Astrocyte (in vitro differentiated cells and primary cell): ENCODE results near the gene ZNF784. TPM values are rescaled to one million over a fixed set of nuclear protein-coding genes. Genes with fewer than 3 reads are reported as not detected.

Experiments used
- DNase-seq: peaks from one replicate; pipeline ENCODE4 v3.0.0-alpha.2; 2010; ENCODE audit warnings: low read depth
- FAIRE-seq: peaks from 2 replicates; lab custom pipeline; 2011; peaks lifted over from hg19 to GRCh38; lab: Jason Lieb, UNC
- H2AFZ ChIP-seq: 2 replicates; pipeline ENCODE4 v1.6.0; 2012; ENCODE audit warnings: low read depth, low read length, inconsistent platforms
- H3K27ac ChIP-seq: 2 replicates; pipeline ENCODE4 v1.5.1; 2011; ENCODE audit warnings: low read depth, low read length, inconsistent platforms
- H3K27me3 ChIP-seq: 2 replicates; pipeline ENCODE4 v1.6.0; 2011; ENCODE audit warnings: low read length, inconsistent platforms; ENCODE audit not compliant: insufficient read depth
- H3K36me3 ChIP-seq: 2 replicates; pipeline ENCODE4 v1.5.1; 2011; ENCODE audit warnings: low read length, inconsistent platforms; ENCODE audit not compliant: insufficient read depth
- H3K4me1 ChIP-seq: 2 replicates; pipeline ENCODE4 v1.5.1; 2011; ENCODE audit warnings: low read length, inconsistent platforms; ENCODE audit not compliant: insufficient read depth
- H3K4me2 ChIP-seq: 2 replicates; pipeline ENCODE4 v1.6.0; 2012; ENCODE audit warnings: low read length, inconsistent platforms
- H3K4me3 ChIP-seq: 2 replicates; pipeline ENCODE4 v1.5.1; 2011; ENCODE audit warnings: low read depth, mild to moderate bottlenecking, low read length, inconsistent platforms; ENCODE audit not compliant: insufficient read depth
- H3K79me2 ChIP-seq: 2 replicates; pipeline ENCODE4 v1.6.0; 2012; ENCODE audit warnings: mild to moderate bottlenecking, low read length, inconsistent platforms; ENCODE audit not compliant: insufficient read depth
- H3K9ac ChIP-seq: 2 replicates; pipeline ENCODE4 v1.6.0; 2012; ENCODE audit warnings: mild to moderate bottlenecking, low read length, inconsistent platforms
- H3K9me3 ChIP-seq: 2 replicates; pipeline ENCODE4 v1.5.1; 2012; ENCODE audit warnings: low read depth, mild to moderate bottlenecking, low read length, inconsistent platforms; ENCODE audit not compliant: insufficient read depth
- H4K20me1 ChIP-seq: 2 replicates; pipeline ENCODE4 v1.6.0; 2012; ENCODE audit warnings: low read length, inconsistent platforms; ENCODE audit not compliant: insufficient read depth
- H3K27ac Mint-ChIP-seq: one replicate; pipeline ENCODE4 v1.8.0; 2021; ENCODE audit warnings: mild to moderate bottlenecking, mixed read lengths; ENCODE audit not compliant: unreplicated experiment
- H3K27me3 Mint-ChIP-seq: one replicate; pipeline ENCODE4 v1.8.0; 2021; ENCODE audit warnings: low read depth, mixed read lengths; ENCODE audit not compliant: unreplicated experiment
- H3K36me3 Mint-ChIP-seq: one replicate; pipeline ENCODE4 v1.8.0; 2021; ENCODE audit warnings: low read depth, mixed read lengths; ENCODE audit not compliant: unreplicated experiment
- H3K4me1 Mint-ChIP-seq: one replicate; pipeline ENCODE4 v1.8.0; 2021; ENCODE audit warnings: low read depth, mixed read lengths; ENCODE audit not compliant: unreplicated experiment
- H3K4me3 Mint-ChIP-seq: one replicate; pipeline ENCODE4 v1.8.0; 2021; ENCODE audit warnings: mild to moderate bottlenecking, moderate library complexity, mixed read lengths; ENCODE audit not compliant: unreplicated experiment
- H3K9me3 Mint-ChIP-seq: one replicate; pipeline ENCODE4 v1.8.0; 2021; ENCODE audit warnings: mild to moderate bottlenecking, mixed read lengths; ENCODE audit not compliant: unreplicated experiment
- EZH2 ChIP-seq: IDR thresholded peaks from 2 replicates; pipeline ENCODE4 v1.6.1; 2012; ENCODE audit warnings: mild to moderate bottlenecking, low read length, inconsistent platforms; ENCODE audit not compliant: insufficient read depth
- total RNA-seq: library from RNA; stranded (reverse); gene quantifications from 2 replicates; pipeline ENCODE4 v1.2.1, GENCODE V29; 2021
- TF ChIP-seq, protein P1 (sequence below): IDR thresholded peaks from 2 replicates; pipeline ENCODE4 v1.5.1; 2011; ENCODE audit warnings: low read depth, mild to moderate bottlenecking, inconsistent platforms, low read length, moderate library complexity; ENCODE audit not compliant: insufficient read depth

Gene ZNF784
- total RNA-seq, 1 donor from 2014 or later: 5.3 TPM

GRCh38 chr19:55650602-55651230 is 26.4 kb upstream of the ZNF784 start:
- no peaks in the 10 kb centered on the region for H3K36me3 ChIP-seq
- Mint-ChIP-seq H3K4me3 (peak overlapping the region; percentile 35), H3K9me3 (no peaks in the 10 kb centered on the region), H3K27ac (peak overlapping the region; percentile 58), H3K27me3 (no peaks in the 10 kb centered on the region), H3K4me1 (peaks cover 3% of the 10 kb centered on the region), H3K36me3 (peaks cover 18% of the 10 kb centered on the region)
- no peak overlapping the region for H3K9ac ChIP-seq
- no peak overlapping the region for H3K4me3 ChIP-seq
- no peaks in the 10 kb centered on the region for H3K27me3 ChIP-seq
- H3K4me2 ChIP-seq: no peak overlapping the region
- no peak for FAIRE-seq
- TF ChIP-seq, protein P1, sequence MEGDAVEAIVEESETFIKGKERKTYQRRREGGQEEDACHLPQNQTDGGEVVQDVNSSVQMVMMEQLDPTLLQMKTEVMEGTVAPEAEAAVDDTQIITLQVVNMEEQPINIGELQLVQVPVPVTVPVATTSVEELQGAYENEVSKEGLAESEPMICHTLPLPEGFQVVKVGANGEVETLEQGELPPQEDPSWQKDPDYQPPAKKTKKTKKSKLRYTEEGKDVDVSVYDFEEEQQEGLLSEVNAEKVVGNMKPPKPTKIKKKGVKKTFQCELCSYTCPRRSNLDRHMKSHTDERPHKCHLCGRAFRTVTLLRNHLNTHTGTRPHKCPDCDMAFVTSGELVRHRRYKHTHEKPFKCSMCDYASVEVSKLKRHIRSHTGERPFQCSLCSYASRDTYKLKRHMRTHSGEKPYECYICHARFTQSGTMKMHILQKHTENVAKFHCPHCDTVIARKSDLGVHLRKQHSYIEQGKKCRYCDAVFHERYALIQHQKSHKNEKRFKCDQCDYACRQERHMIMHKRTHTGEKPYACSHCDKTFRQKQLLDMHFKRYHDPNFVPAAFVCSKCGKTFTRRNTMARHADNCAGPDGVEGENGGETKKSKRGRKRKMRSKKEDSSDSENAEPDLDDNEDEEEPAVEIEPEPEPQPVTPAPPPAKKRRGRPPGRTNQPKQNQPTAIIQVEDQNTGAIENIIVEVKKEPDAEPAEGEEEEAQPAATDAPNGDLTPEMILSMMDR: no peak
- no peak for TF ChIP-seq EZH2
- no peak for DNase-seq
- H3K9me3 ChIP-seq: no peaks in the 10 kb centered on the region
- no peak overlapping the region for H2AFZ ChIP-seq
- peaks cover 14% of the 10 kb centered on the region for H3K4me1 ChIP-seq
- no peak overlapping the region for H3K27ac ChIP-seq
- H3K79me2 ChIP-seq: peaks cover 22% of the 10 kb centered on the region
- H4K20me1 ChIP-seq: peaks cover 10% of the 10 kb centered on the region

DNA sequence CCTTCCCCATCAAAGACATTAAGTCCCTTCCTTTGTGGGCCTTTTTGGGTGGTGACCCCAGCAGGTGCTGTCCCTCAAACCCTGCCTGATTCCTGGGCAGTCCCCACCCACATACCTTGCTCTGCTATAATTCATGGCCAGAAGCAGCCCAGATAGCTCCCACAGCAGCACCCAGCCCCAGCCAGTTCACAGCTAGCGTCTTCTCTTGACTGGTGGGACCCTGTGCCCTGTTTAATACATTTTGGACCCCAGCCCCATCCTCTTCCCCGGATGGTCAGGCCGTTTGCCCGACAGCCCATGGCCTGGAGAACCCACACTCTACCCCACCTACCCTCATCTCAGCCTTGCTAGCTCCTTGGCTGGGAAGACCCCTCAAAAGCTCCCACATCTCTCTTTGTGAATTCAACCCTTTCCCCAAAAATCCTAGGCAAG is 25.8 kb upstream of the ZNF784 start:
- Histone ChIP-seq H3K27ac (no peak overlapping the region), H3K4me2 (no peak overlapping the region), H3K27me3 (no peaks in the 10 kb centered on the region), H3K9me3 (no peaks in the 10 kb centered on the region), H2AFZ (no peak overlapping the region), H4K20me1 (peaks cover 12% of the 10 kb centered on the region), H3K9ac (no peak overlapping the region), H3K36me3 (peaks cover 5% of the 10 kb centered on the region), H3K79me2 (peaks cover 22% of the 10 kb centered on the region), H3K4me3 (no peak overlapping the region), H3K4me1 (peaks cover 12% of the 10 kb centered on the region)
- TF ChIP-seq, protein P1: no peak
- TF ChIP-seq EZH2: no peak
- H3K27me3 Mint-ChIP-seq: no peaks in the 10 kb centered on the region
- H3K4me1 Mint-ChIP-seq: peaks cover 9% of the 10 kb centered on the region
- H3K27ac Mint-ChIP-seq: peak overlapping the region; percentile 58
- H3K36me3 Mint-ChIP-seq: peaks cover 16% of the 10 kb centered on the region
- no peak for FAIRE-seq
- H3K9me3 Mint-ChIP-seq: no peaks in the 10 kb centered on the region
- no peak for DNase-seq
- no peak overlapping the region for H3K4me3 Mint-ChIP-seq
